ENCODE data around the gene SIX3. TPM values are rescaled to one million over a fixed set of nuclear protein-coding genes. Genes with fewer than 3 reads are reported as not detected.

The SIX3 gene
- under 1 TPM in 2 of 3 donors, not detected in 1; 0.15 to 0.39 TPM for total RNA-seq
- total RNA-seq (2013) = not detected

DNA sequence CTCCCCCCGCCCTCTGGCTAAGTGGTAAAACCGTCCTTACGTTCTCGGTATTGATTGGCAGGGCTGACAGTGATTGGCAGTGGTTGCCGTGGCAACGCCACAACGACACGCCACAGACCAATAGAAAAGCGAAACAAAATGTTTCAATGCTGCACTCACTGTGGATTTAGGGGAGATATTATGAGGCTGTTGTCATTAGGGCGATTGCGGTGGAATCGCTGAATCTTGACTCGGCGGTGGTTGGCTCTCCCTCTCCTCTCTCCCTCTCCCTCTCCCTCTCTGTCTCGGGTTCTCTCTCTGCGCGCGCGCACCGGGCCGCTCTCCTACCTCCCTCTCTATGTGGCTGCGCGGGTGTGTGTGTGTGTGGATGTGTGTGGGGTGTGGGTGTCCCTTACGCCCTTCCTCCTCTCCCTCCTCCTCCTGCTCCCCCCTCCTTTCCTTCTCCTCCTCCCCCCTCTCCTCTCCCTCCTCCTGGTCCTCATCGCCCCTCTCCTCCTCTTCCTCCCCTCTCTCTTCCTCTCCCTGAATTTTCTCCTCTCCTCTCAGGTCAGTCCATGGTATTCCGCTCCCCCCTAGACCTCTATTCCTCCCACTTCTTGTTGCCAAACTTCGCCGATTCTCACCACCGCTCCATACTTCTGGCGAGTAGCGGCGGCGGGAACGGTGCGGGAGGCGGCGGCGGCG lies at the start of gene SIX3:
SIX3 (plus strand) TSS at position 152 of the 684 bp plus-strand sequence; CDS start at position 555, 403 bp downstream.
- WGBS (ENCODE audit: insufficient coverage) = 8% methylated on average over 24 of the region's 39 CpGs
- peaks cover 35% of the 10 kb centered on the region for H3K4me1 ChIP-seq (ENCODE audit: control insufficient read depth, insufficient read depth, low read length)
- Mint-ChIP-seq H3K9me3 (no peaks in the 10 kb centered on the region), H3K4me3 (peak within 1 kb of the TSS; percentile 81), H3K36me3 (no peaks in the 10 kb centered on the region), H3K27ac (no peak within 1 kb of the TSS), H3K27me3 (ENCODE audit: low read depth in 2 of 2) (peaks cover 61 to 64% of the 10 kb centered on the region in 2 donors), H3K4me1 (peaks cover 11 to 38% of the 10 kb centered on the region in 2 donors)
- DNase-seq (peak in 1 of 2 donors; percentile 56), ATAC-seq (peak; percentile 37 to 72 (median 68))
- no peaks in the 10 kb centered on the region for H3K9me3 ChIP-seq (ENCODE audit: control insufficient read depth, insufficient read depth, low read length)
- H3K27me3 ChIP-seq (ENCODE audit: control insufficient read depth, insufficient read depth, low read length) = peaks cover 58% of the 10 kb centered on the region
- H3K27ac ChIP-seq (ENCODE audit: low read length) = no peak within 1 kb of the TSS
- no peaks in the 10 kb centered on the region for H3K36me3 ChIP-seq (ENCODE audit: control insufficient read depth, insufficient read depth, low read length)
- intact Hi-C loops (cut with micrococcal nuclease) = no loop called here
- TF ChIP-seq, protein P1, sequence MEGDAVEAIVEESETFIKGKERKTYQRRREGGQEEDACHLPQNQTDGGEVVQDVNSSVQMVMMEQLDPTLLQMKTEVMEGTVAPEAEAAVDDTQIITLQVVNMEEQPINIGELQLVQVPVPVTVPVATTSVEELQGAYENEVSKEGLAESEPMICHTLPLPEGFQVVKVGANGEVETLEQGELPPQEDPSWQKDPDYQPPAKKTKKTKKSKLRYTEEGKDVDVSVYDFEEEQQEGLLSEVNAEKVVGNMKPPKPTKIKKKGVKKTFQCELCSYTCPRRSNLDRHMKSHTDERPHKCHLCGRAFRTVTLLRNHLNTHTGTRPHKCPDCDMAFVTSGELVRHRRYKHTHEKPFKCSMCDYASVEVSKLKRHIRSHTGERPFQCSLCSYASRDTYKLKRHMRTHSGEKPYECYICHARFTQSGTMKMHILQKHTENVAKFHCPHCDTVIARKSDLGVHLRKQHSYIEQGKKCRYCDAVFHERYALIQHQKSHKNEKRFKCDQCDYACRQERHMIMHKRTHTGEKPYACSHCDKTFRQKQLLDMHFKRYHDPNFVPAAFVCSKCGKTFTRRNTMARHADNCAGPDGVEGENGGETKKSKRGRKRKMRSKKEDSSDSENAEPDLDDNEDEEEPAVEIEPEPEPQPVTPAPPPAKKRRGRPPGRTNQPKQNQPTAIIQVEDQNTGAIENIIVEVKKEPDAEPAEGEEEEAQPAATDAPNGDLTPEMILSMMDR (IDR thresholded peaks at IDR 0.05) = no peak
- peak within 1 kb of the TSS; percentile 24 for H3K4me3 ChIP-seq (ENCODE audit: low read length)

DNA sequence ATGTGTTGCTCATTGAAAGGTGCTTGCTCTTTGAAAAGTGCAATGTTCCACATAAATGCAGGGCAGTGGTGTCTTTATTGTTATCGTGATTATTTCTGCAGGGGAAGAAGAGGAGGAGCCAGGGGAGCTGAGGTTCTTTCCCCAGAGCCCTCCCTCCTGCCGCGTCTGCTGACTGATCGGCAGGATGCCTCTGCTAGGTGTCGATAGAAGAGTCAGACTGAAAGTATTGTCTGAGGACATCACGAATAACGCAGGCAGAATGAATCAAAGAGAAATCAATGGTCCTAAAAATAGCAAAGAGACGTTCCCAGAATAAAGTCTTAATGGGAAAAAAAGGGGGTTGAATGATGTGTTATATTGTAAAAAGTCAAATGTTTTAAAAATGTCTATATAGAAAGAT lies 47.4 kb upstream of the SIX3 start:
- DNase-seq = no peak
- H3K36me3 Mint-ChIP-seq = no peaks in the 10 kb centered on the region
- no peaks in the 10 kb centered on the region for H3K36me3 ChIP-seq (ENCODE audit: control insufficient read depth, insufficient read depth, low read length)
- no peaks in the 10 kb centered on the region for H3K4me1 Mint-ChIP-seq
- TF ChIP-seq, protein P1 (IDR thresholded peaks at IDR 0.05) = no peak
- no peaks in the 10 kb centered on the region for H3K4me1 ChIP-seq (ENCODE audit: control insufficient read depth, insufficient read depth, low read length)
- intact Hi-C loops (cut with micrococcal nuclease) = no loop called here
- peaks cover 2% of the 10 kb centered on the region for H3K9me3 ChIP-seq (ENCODE audit: control insufficient read depth, insufficient read depth, low read length)
- H3K27ac ChIP-seq (ENCODE audit: low read length) = no peak overlapping the region
- H3K27ac Mint-ChIP-seq = no peak overlapping the region
- WGBS (ENCODE audit: insufficient coverage) = 58% methylated on average over 8 of the region's 8 CpGs
- H3K4me3 ChIP-seq (ENCODE audit: low read length) = no peak overlapping the region
- no peak for ATAC-seq
- no peaks in the 10 kb centered on the region for H3K9me3 Mint-ChIP-seq
- H3K27me3 Mint-ChIP-seq (ENCODE audit: low read depth in 2 of 2) = peaks cover 3 to 31% of the 10 kb centered on the region in 2 donors
- no peak overlapping the region for H3K4me3 Mint-ChIP-seq
- no peaks in the 10 kb centered on the region for H3K27me3 ChIP-seq (ENCODE audit: control insufficient read depth, insufficient read depth, low read length)

- WGBS (ENCODE audit: insufficient coverage) = 78% methylated on average over 2 of the region's 2 CpGs
- TF ChIP-seq, protein P1 (IDR thresholded peaks at IDR 0.05) = no peak
- ATAC-seq = no peak
- no peak overlapping the region for H3K4me3 Mint-ChIP-seq
- Histone ChIP-seq H3K4me1 (ENCODE audit: control insufficient read depth, insufficient read depth, low read length) (no peaks in the 10 kb centered on the region), H3K9me3 (ENCODE audit: control insufficient read depth, insufficient read depth, low read length) (peaks cover 2% of the 10 kb centered on the region), H3K36me3 (ENCODE audit: control insufficient read depth, insufficient read depth, low read length) (no peaks in the 10 kb centered on the region), H3K4me3 (ENCODE audit: low read length) (no peak overlapping the region), H3K27me3 (ENCODE audit: control insufficient read depth, insufficient read depth, low read length) (no peaks in the 10 kb centered on the region), H3K27ac (ENCODE audit: low read length) (no peak overlapping the region)
- no peak overlapping the region for H3K27ac Mint-ChIP-seq
- no peaks in the 10 kb centered on the region for H3K4me1 Mint-ChIP-seq
- peaks cover 3 to 32% of the 10 kb centered on the region in 2 donors for H3K27me3 Mint-ChIP-seq (ENCODE audit: low read depth in 2 of 2)
- H3K9me3 Mint-ChIP-seq = no peaks in the 10 kb centered on the region
- no peaks in the 10 kb centered on the region for H3K36me3 Mint-ChIP-seq
- intact Hi-C loops (cut with micrococcal nuclease) = no loop called here
- no peak for DNase-seq
Observed at GRCh38 chr2:44895061-44895460, 46.4 kb upstream of the SIX3 start.

DNA sequence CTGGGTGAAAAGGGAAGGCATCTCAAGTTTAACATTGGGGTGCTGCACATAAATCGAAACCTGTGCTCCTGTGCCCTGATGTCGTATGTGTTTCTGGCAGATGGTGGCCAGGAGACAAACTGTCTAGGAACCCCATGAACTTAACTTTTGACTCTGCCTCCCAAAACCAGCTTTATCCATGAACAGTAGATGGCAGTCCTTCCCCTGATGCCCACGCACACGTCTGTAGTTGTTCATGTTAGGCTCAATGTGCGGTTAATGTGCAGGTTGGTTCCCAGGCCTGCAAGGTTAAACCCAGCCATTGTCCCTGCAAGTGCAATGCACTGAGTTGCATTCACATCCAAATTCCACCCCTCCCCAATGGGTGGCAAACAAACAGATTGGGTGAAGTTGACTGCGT lies 44.1 kb upstream of the SIX3 start:
- peaks cover 6 to 27% of the 10 kb centered on the region in 2 donors for H3K27me3 Mint-ChIP-seq (ENCODE audit: low read depth in 2 of 2)
- no peaks in the 10 kb centered on the region for H3K4me1 ChIP-seq (ENCODE audit: control insufficient read depth, insufficient read depth, low read length)
- no peaks in the 10 kb centered on the region for H3K27me3 ChIP-seq (ENCODE audit: control insufficient read depth, insufficient read depth, low read length)
- H3K27ac ChIP-seq (ENCODE audit: low read length) = no peak overlapping the region
- WGBS (ENCODE audit: insufficient coverage) = 93% methylated on average over 6 of the region's 6 CpGs
- H3K9me3 ChIP-seq (ENCODE audit: control insufficient read depth, insufficient read depth, low read length) = peaks cover 2% of the 10 kb centered on the region
- no peak overlapping the region for H3K4me3 ChIP-seq (ENCODE audit: low read length)
- no peaks in the 10 kb centered on the region for H3K4me1 Mint-ChIP-seq
- no peak for ATAC-seq
- TF ChIP-seq, protein P1 (IDR thresholded peaks at IDR 0.05) = no peak
- intact Hi-C loops (cut with micrococcal nuclease) = no loop called here
- no peaks in the 10 kb centered on the region for H3K9me3 Mint-ChIP-seq
- no peaks in the 10 kb centered on the region for H3K36me3 Mint-ChIP-seq
- no peak overlapping the region for H3K4me3 Mint-ChIP-seq
- H3K27ac Mint-ChIP-seq = no peak overlapping the region
- H3K36me3 ChIP-seq (ENCODE audit: control insufficient read depth, insufficient read depth, low read length) = no peaks in the 10 kb centered on the region
- DNase-seq = no peak
